KBM-7 (cell line): ENCODE results near the gene STK38L.

ENCODE experiments used
- DNase-seq: peaks from one replicate; pipeline ENCODE4 v3.0.0-alpha.2; 2015
- in situ Hi-C: fragments of 300-500 bp; cut with MboI; formaldehyde crosslinking; loops from 2 replicates; pipeline ENCODE4 v1.14.3; 2020; ENCODE audit warnings: low sequenced_read_pairs, low pct_unique_long_range_greater_than_20kb, mixed read lengths

The STK38L gene

GRCh38 chr12:27243804-27244688, at the start of gene STK38L:
STK38L (plus strand) TSS chr12:27244286; CDS start chr12:27297721, 53,435 bp downstream.
- peak; percentile 98 for DNase-seq
- in situ Hi-C loops: no loop called here

- in situ Hi-C loops: no loop called here
- no peak for DNase-seq
Observed at GRCh38 chr12:27194644-27195043, 49.4 kb upstream of the STK38L start.

GRCh38 chr12:27198036-27198435, 46.0 kb upstream of the STK38L start:
- no peak for DNase-seq
- in situ Hi-C loops: no loop called here

- no peak for DNase-seq
- in situ Hi-C loops: no loop called here
Observed at GRCh38 chr12:27199638-27200300, 44.3 kb upstream of the STK38L start.

- DNase-seq: no peak
- in situ Hi-C loops: no loop called here
Observed at GRCh38 chr12:27201169-27201568, 42.9 kb upstream of the STK38L start.

- in situ Hi-C loops: no loop called here
- no peak for DNase-seq
Observed at GRCh38 chr12:27206801-27207502, 37.1 kb upstream of the STK38L start.

GRCh38 chr12:27207615-27208413, 36.3 kb upstream of the STK38L start:
- in situ Hi-C loops: no loop called here
- DNase-seq: peak; percentile 26

GRCh38 chr12:27208414-27208750, 35.7 kb upstream of the STK38L start:
- in situ Hi-C loops: no loop called here
- no peak for DNase-seq

- no peak for DNase-seq
- in situ Hi-C loops: no loop called here
Observed at GRCh38 chr12:27209257-27209910, 34.7 kb upstream of the STK38L start.

- DNase-seq: no peak
- in situ Hi-C loops: no loop called here
Observed at GRCh38 chr12:27210187-27210586, 33.9 kb upstream of the STK38L start.

GRCh38 chr12:27212861-27213260, 31.2 kb upstream of the STK38L start:
- in situ Hi-C loops: no loop called here
- no peak for DNase-seq

- in situ Hi-C loops: no loop called here
- no peak for DNase-seq
Observed at GRCh38 chr12:27213304-27213703, 30.8 kb upstream of the STK38L start.

GRCh38 chr12:27213830-27214787, 30.0 kb upstream of the STK38L start:
- DNase-seq: no peak
- in situ Hi-C loops: no loop called here

GRCh38 chr12:27217590-27217989, 26.5 kb upstream of the STK38L start:
- in situ Hi-C loops: no loop called here
- no peak for DNase-seq

GRCh38 chr12:27219693-27220054, 24.4 kb upstream of the STK38L start:
- in situ Hi-C loops: no loop called here
- no peak for DNase-seq

- in situ Hi-C loops: no loop called here
- DNase-seq: no peak
Observed at GRCh38 chr12:27220055-27220987, 23.8 kb upstream of the STK38L start.

GRCh38 chr12:27220988-27221345, 23.1 kb upstream of the STK38L start:
- in situ Hi-C loops: no loop called here
- no peak for DNase-seq
